AG04450 (cell line): Measurements from ENCODE around the gene DOCK4. TPM values are rescaled to one million over a fixed set of nuclear protein-coding genes. Genes with fewer than 3 reads are reported as not detected.

ENCODE experiments used
- CTCF ChIA-PET: fragments of 300-600, 350-600 bp; formaldehyde crosslinking; extraction: SDS; loops from one replicate; lab custom pipeline; 2022; ENCODE audit warnings: antibody characterized with exemption, inconsistent platforms; lab: Charles Lee
- POLR2A ChIA-PET: fragments of 350-600 bp; formaldehyde crosslinking; extraction: SDS; loops from one replicate; lab custom pipeline; 2021; ENCODE audit warnings: antibody characterized with exemption, inconsistent platforms; lab: Yijun Ruan, JAX
- DNase-seq: peaks from one replicate; pipeline ENCODE4 v3.0.0-alpha.2; 2011; ENCODE audit warnings: low read depth, low spot score
- H3K27ac ChIP-seq: one replicate; pipeline ENCODE4 v1.5.1; 2012; ENCODE audit warnings: low read depth, low read length, control low read depth
- H3K27me3 ChIP-seq: one replicate; pipeline ENCODE4 v1.6.0; 2012; ENCODE audit warnings: low read length; ENCODE audit not compliant: control insufficient read depth, insufficient read depth
- H3K4me3 ChIP-seq: 2 replicates; pipeline ENCODE4 v1.5.1; 2011; ENCODE audit warnings: mild to moderate bottlenecking, low read depth, low read length, control low read depth
- H3K9me3 ChIP-seq: 2 replicates; pipeline ENCODE4 v1.5.1; 2012; ENCODE audit warnings: low read length; ENCODE audit not compliant: control insufficient read depth, insufficient read depth
- polyA plus RNA-seq: library from polyadenylated mRNA; depleted of rRNA; stranded (reverse); fragments of >200 nt; gene quantifications from 2 replicates; pipeline ENCODE4 v1.2.3, GENCODE V29; 2011
- TF ChIP-seq, protein P1 (sequence below): IDR thresholded peaks from 2 replicates; pipeline ENCODE4 v1.5.1; 2011; ENCODE audit warnings: low read depth, low read length, control low read depth, inconsistent platforms

The DOCK4 gene
- polyA plus RNA-seq, 1 experiment = 12.6 TPM

DNA sequence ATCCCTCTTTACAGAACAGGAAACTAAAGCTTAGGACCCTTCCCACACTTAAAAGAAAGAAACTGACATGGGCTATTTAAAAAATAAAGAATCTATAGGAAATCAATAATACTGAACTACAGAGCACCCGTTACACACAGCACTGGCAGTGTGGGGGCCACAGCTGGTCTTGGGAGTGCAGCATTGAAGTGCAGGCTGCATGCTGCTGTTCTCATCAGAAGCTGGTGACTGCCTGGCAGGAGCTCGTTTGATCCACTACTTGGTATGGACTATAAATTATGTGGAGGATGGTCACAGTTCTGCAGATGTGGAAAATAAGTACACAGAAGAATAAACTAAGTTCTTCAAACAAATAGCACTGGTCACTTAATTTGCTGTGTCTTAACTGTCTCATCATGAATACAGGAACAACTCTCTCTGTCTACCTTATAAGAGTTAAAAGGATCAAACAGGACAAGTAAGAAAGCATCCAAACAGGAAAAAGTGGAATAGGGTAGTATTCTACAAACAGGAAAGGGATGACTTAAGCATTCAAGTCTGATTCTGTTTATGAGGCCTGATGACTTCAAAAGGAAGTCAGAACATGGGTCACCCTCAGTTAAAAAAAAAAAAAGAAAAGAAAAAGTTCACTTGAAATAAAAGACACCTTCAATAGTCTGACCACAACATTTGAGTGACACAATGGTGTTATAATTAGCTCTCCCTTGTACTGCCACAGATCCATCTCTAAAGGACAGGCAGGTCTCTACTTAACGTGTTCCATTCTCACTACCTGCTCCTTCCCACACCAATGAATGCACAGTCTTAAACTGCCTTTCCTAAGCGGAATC is 21.0 kb downstream of the DOCK4 start:
- CTCF ChIA-PET = no interaction called here
- POLR2A ChIA-PET = no interaction called here

DNA sequence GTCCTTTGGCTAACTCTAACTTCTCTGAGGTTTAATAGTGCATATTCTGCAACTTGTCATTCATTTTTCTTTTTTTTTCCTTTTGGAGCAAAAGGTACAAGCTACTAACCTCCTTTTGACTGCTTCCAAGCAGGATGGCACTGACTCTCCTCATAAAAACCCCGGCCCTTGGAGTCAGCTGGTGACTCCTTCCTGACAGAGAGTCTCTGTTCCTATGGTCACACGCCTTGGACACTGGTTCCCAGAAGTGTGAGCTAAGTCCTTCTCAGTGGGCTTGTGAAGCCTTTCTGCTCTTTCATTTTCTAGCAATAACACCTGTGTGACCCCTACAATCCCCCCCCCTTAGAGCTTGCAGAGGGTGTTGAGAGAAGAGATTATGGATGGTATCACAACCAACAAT is 21.7 kb downstream of the DOCK4 start:
- CTCF ChIA-PET = no interaction called here
- no peak for DNase-seq
- POLR2A ChIA-PET = no interaction called here
- Histone ChIP-seq H3K27ac (no peak overlapping the region), H3K4me3 (no peak overlapping the region), H3K9me3 (no peaks in the 10 kb centered on the region), H3K27me3 (no peaks in the 10 kb centered on the region)
- TF ChIP-seq, protein P1, sequence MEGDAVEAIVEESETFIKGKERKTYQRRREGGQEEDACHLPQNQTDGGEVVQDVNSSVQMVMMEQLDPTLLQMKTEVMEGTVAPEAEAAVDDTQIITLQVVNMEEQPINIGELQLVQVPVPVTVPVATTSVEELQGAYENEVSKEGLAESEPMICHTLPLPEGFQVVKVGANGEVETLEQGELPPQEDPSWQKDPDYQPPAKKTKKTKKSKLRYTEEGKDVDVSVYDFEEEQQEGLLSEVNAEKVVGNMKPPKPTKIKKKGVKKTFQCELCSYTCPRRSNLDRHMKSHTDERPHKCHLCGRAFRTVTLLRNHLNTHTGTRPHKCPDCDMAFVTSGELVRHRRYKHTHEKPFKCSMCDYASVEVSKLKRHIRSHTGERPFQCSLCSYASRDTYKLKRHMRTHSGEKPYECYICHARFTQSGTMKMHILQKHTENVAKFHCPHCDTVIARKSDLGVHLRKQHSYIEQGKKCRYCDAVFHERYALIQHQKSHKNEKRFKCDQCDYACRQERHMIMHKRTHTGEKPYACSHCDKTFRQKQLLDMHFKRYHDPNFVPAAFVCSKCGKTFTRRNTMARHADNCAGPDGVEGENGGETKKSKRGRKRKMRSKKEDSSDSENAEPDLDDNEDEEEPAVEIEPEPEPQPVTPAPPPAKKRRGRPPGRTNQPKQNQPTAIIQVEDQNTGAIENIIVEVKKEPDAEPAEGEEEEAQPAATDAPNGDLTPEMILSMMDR = no peak

More for the DNA sequence above, 21.0 kb downstream of the DOCK4 start:
- Histone ChIP-seq H3K27me3 (no peaks in the 10 kb centered on the region), H3K27ac (no peak overlapping the region), H3K9me3 (no peaks in the 10 kb centered on the region), H3K4me3 (no peak overlapping the region)
- no peak for DNase-seq
- TF ChIP-seq, protein P1 = no peak

DNA sequence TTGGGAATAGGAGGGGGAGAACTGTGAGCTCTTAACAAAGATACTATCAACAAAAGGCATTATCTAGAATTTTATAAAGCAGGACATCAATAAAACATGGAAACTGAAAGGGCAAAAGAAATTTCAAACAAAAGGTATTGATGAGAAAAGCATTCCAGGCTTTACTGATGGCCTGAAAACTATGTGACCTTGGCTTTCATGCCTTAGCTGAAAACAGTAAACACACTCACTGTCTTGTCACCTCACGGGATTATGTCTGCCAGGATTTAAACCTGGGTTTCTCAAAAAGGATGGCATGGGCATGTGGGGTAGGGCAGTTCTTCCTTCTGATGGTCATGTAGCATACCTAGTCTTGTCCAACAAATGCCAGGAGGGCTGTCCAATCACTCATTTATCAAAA is 22.9 kb downstream of the DOCK4 start:
- H3K9me3 ChIP-seq = no peaks in the 10 kb centered on the region
- H3K27ac ChIP-seq = no peak overlapping the region
- DNase-seq = no peak
- TF ChIP-seq, protein P1 = no peak
- CTCF ChIA-PET = interaction anchor here (0.8 kb wide), 1 partner anchor 442 kb away, joined by 3 read pairs; no protein-coding TSS in a partner anchor
- no peaks in the 10 kb centered on the region for H3K27me3 ChIP-seq
- no peak overlapping the region for H3K4me3 ChIP-seq
- POLR2A ChIA-PET = no interaction called here

DNA sequence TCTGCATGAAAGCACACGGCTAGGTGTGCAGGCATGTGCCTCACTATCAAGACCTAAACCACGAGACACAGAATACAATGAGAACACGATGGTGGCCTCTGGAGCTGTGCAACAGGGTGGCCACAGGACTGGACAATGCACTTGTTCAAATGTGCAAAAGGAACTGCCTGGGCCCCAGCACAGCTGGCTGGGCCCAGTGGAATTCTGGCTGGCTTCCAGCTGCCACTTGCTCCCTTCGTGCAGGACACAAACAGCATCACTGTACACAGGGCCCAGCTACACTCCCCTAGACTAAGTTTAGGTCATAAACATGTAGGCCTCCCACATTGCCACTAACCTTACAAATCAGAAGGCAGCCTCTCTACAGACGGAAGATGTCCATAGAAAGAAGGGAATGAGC is 23.4 kb downstream of the DOCK4 start:
- Histone ChIP-seq H3K27ac (no peak overlapping the region), H3K4me3 (no peak overlapping the region), H3K27me3 (no peaks in the 10 kb centered on the region), H3K9me3 (no peaks in the 10 kb centered on the region)
- POLR2A ChIA-PET = no interaction called here
- TF ChIP-seq, protein P1 = no peak
- no peak for DNase-seq
- CTCF ChIA-PET = interaction anchor here (0.8 kb wide), 1 partner anchor 441 kb away, joined by 3 read pairs; no protein-coding TSS in a partner anchor

DNA sequence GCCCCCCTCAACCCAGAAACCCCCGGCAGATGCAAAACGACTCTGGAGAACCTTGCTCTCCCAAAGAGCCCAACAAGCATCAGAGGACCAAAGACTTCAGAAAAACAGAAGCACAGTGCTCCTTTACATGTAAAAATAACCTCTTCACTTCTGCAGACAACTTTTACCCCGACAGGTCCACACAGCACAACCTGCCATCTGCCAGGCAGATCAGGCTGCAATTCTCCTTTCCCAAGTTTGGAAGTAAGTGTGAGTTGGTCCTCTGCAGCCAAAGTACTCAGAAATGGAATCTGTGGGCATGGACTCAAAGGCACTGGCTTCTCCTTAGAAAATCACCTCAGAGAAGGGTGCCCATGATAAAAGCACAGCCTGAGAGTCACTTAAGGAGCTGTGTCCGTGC is 26.0 kb downstream of the DOCK4 start:
- CTCF ChIA-PET = no interaction called here
- TF ChIP-seq, protein P1 = no peak
- H3K27ac ChIP-seq = no peak overlapping the region
- no peaks in the 10 kb centered on the region for H3K9me3 ChIP-seq
- DNase-seq = no peak
- POLR2A ChIA-PET = no interaction called here
- no peak overlapping the region for H3K4me3 ChIP-seq
- no peaks in the 10 kb centered on the region for H3K27me3 ChIP-seq
